HG03095 (cell line): ENCODE results near the gene CNNM1.

Experiments
- ATAC-seq: cut with Tn5 transposase; IDR thresholded peaks from one replicate; pipeline ENCODE4 v1.9.1; 2021; ENCODE audit warnings: moderate library complexity; ENCODE audit not compliant: unreplicated experiment

Gene CNNM1

GRCh38 chr10:99329304-99329553 is at the start of gene CNNM1:
Gene CNNM1 (plus strand): TSS chr10:99329356. CDS start chr10:99329388, 32 bp downstream.
- no peak for ATAC-seq

GRCh38 chr10:99279626-99280111 is 49.5 kb upstream of the CNNM1 start:
- no peak for ATAC-seq

- no peak for ATAC-seq
These were observed 48.7 kb upstream of the CNNM1 start for GRCh38 chr10:99280472-99280871.

GRCh38 chr10:99285881-99286280 is 43.3 kb upstream of the CNNM1 start:
- ATAC-seq = no peak

- no peak for ATAC-seq
These were observed 38.9 kb upstream of the CNNM1 start for GRCh38 chr10:99290306-99290705.

- no peak for ATAC-seq
These were observed 37.0 kb upstream of the CNNM1 start for GRCh38 chr10:99292159-99292558.

- no peak for ATAC-seq
These were observed 32.6 kb upstream of the CNNM1 start for GRCh38 chr10:99296605-99297004.

- no peak for ATAC-seq
These were observed 32.1 kb upstream of the CNNM1 start for GRCh38 chr10:99297033-99297432.

GRCh38 chr10:99303899-99304861 is 25.0 kb upstream of the CNNM1 start:
- ATAC-seq = no peak

- ATAC-seq = no peak
These were observed 24.3 kb upstream of the CNNM1 start for GRCh38 chr10:99304862-99305229.

GRCh38 chr10:99312501-99312900 is 16.7 kb upstream of the CNNM1 start:
- no peak for ATAC-seq

- ATAC-seq = no peak
These were observed 13.3 kb upstream of the CNNM1 start for GRCh38 chr10:99315853-99316252.

GRCh38 chr10:99316374-99316773 is 12.8 kb upstream of the CNNM1 start:
- ATAC-seq = no peak

- no peak for ATAC-seq
These were observed 11.1 kb upstream of the CNNM1 start for GRCh38 chr10:99318048-99318447.

- no peak for ATAC-seq
These were observed 10.7 kb upstream of the CNNM1 start for GRCh38 chr10:99318475-99318874.

GRCh38 chr10:99325281-99325680 is 3.9 kb upstream of the CNNM1 start:
- no peak for ATAC-seq

- ATAC-seq = no peak
These were observed 2.3 kb upstream of the CNNM1 start for GRCh38 chr10:99326871-99327270.

- ATAC-seq = no peak
These were observed 415 bp upstream of the CNNM1 start for GRCh38 chr10:99328579-99329303.

GRCh38 chr10:99329554-99330346 is 594 bp downstream of the CNNM1 start:
- no peak for ATAC-seq

GRCh38 chr10:99330347-99330924 is 1.3 kb downstream of the CNNM1 start:
- no peak for ATAC-seq

- no peak for ATAC-seq
These were observed 2.1 kb downstream of the CNNM1 start for GRCh38 chr10:99331207-99331803.
